ENCODE measurements around the gene PSMG3.

Gene PSMG3

GRCh38 chr7:1539181-1539881, 30.5 kb downstream of the PSMG3 start:
- ChIA-PET POLR2A (no interaction called here), CTCF (no interaction called here)
- no peak for TF ChIP-seq FOXK2 (IDR thresholded peaks at IDR 0.05)
- no peak for TF ChIP-seq FOXM1 (IDR thresholded peaks at IDR 0.05; ENCODE audit: borderline replicate concordance)
- no peak for TF ChIP-seq FOXA1 (IDR thresholded peaks at IDR 0.05)
- TF ChIP-seq BHLHE40 (IDR thresholded peaks at IDR 0.05; ENCODE audit: borderline replicate concordance), result no peak
- TF ChIP-seq ARNT (IDR thresholded peaks at IDR 0.05), result no peak

GRCh38 chr7:1538544-1539180, 31.2 kb downstream of the PSMG3 start:
- DNase-seq (ENCODE audit: extremely low spot score), result no peak
- ChIA-PET POLR2A (no interaction called here), CTCF (no interaction called here)
- TF ChIP-seq CTBP1 (IDR thresholded peaks at IDR 0.05; ENCODE audit: borderline replicate concordance) (no peak), ARNT (IDR thresholded peaks at IDR 0.05) (no peak), NFRKB (IDR thresholded peaks at IDR 0.05) (no peak), SUZ12 (IDR thresholded peaks at IDR 0.05) (no peak), L3MBTL2 (conservative IDR thresholded peaks at IDR 0.05) (no peak), BHLHE40 (IDR thresholded peaks at IDR 0.05; ENCODE audit: borderline replicate concordance) (no peak)

More at GRCh38 chr7:1539181-1539881, 30.5 kb downstream of the PSMG3 start:
- DNase-seq (ENCODE audit: extremely low spot score), result no peak

GRCh38 chr7:1537535-1538412, 32.1 kb downstream of the PSMG3 start:
- peak; percentile 46 for DNase-seq (ENCODE audit: extremely low spot score)
- TF ChIP-seq L3MBTL2 (conservative IDR thresholded peaks at IDR 0.05) (no peak), FOXK2 (IDR thresholded peaks at IDR 0.05) (no peak), HDGF (IDR thresholded peaks at IDR 0.05; ENCODE audit: borderline replicate concordance) (no peak), NFRKB (IDR thresholded peaks at IDR 0.05) (no peak)
- ChIA-PET POLR2A (interaction anchor here (1.2 kb wide), 1 partner anchor 31 kb away, joined by 5 read pairs; no protein-coding TSS in a partner anchor), CTCF (no interaction called here)

- CTCF ChIA-PET, result interaction anchor here (1.3 kb wide), 1 partner anchor 20 kb away, joined by 4 read pairs; no protein-coding TSS in a partner anchor
- DNase-seq (ENCODE audit: extremely low spot score), result peak; percentile 82
- no peak for TF ChIP-seq ZNF384 (IDR thresholded peaks at IDR 0.05)
- POLR2A ChIA-PET, result interaction anchor here (1.2 to 1.4 kb wide), 2 partner anchors 30 to 32 kb away, joined by 3 to 5 read pairs; no protein-coding TSS in a partner anchor
Measured at GRCh38 chr7:1536743-1537534, 32.9 kb downstream of the PSMG3 start.

GRCh38 chr7:1536455-1536742, 33.4 kb downstream of the PSMG3 start:
- CTCF ChIA-PET, result interaction anchor here (1.3 kb wide), 1 partner anchor 20 kb away, joined by 4 read pairs; no protein-coding TSS in a partner anchor
- no peak for DNase-seq (ENCODE audit: extremely low spot score)
- POLR2A ChIA-PET, result interaction anchor here (1.2 to 1.4 kb wide), 2 partner anchors 30 to 31 kb away, joined by 3 to 5 read pairs; no protein-coding TSS in a partner anchor
- no peak for TF ChIP-seq ARNT (IDR thresholded peaks at IDR 0.05)
- TF ChIP-seq PKNOX1 (IDR thresholded peaks at IDR 0.05), result no peak
- no peak for TF ChIP-seq TARDBP (IDR thresholded peaks at IDR 0.05)

- ChIA-PET POLR2A (interaction anchor here (1.4 kb wide), 1 partner anchor 31 kb away, joined by 3 read pairs; no protein-coding TSS in a partner anchor), CTCF (interaction anchor here (1.3 kb wide), 1 partner anchor 21 kb away, joined by 4 read pairs; no protein-coding TSS in a partner anchor)
- DNase-seq (ENCODE audit: extremely low spot score), result no peak
- TF ChIP-seq CTBP1 (IDR thresholded peaks at IDR 0.05; ENCODE audit: borderline replicate concordance), result no peak
- TF ChIP-seq BHLHE40 (IDR thresholded peaks at IDR 0.05; ENCODE audit: borderline replicate concordance), result no peak
- no peak for TF ChIP-seq FOXM1 (IDR thresholded peaks at IDR 0.05; ENCODE audit: borderline replicate concordance)
- no peak for TF ChIP-seq ELF4 (IDR thresholded peaks at IDR 0.05)
- TF ChIP-seq FOXK2 (IDR thresholded peaks at IDR 0.05), result no peak
- no peak for TF ChIP-seq ZNF384 (IDR thresholded peaks at IDR 0.05)
- TF ChIP-seq SP1 (IDR thresholded peaks at IDR 0.05), result no peak
- no peak for TF ChIP-seq SUZ12 (IDR thresholded peaks at IDR 0.05)
Measured at GRCh38 chr7:1535701-1536454, 34.0 kb downstream of the PSMG3 start.

GRCh38 chr7:1535100-1535458, 34.8 kb downstream of the PSMG3 start:
- ChIA-PET POLR2A (interaction anchor here (0.9 to 1.4 kb wide), 2 partner anchors 30 to 31 kb away, joined by 3 read pairs; no protein-coding TSS in a partner anchor), CTCF (no interaction called here)
- no peak for DNase-seq (ENCODE audit: extremely low spot score)
- TF ChIP-seq FOXM1 (IDR thresholded peaks at IDR 0.05; ENCODE audit: borderline replicate concordance) (no peak), SP1 (IDR thresholded peaks at IDR 0.05) (no peak), FOXA1 (IDR thresholded peaks at IDR 0.05) (no peak), FOXK2 (IDR thresholded peaks at IDR 0.05) (no peak), LEF1 (IDR thresholded peaks at IDR 0.05; ENCODE audit: borderline replicate concordance) (no peak), SUZ12 (IDR thresholded peaks at IDR 0.05) (no peak), TARDBP (IDR thresholded peaks at IDR 0.05) (no peak)

Data from HEK293T (cell line).